Fibroblast of the aortic adventitia (primary cell): Measurements from ENCODE around the gene HLA-B. TPM values are rescaled to one million over a fixed set of nuclear protein-coding genes. Genes with fewer than 3 reads are reported as not detected.

Source experiments
- DNase-seq: peaks from one replicate; pipeline ENCODE4 v3.0.0-alpha.2; 2010; ENCODE audit warnings: low read depth
- H3K4me3 ChIP-seq: 2 replicates; pipeline ENCODE4 v1.5.1; 2011; ENCODE audit warnings: low read depth, mild to moderate bottlenecking, control low read depth, low read length, moderate library complexity
- CTCF ChIP-seq: IDR thresholded peaks from 2 replicates; pipeline ENCODE4 v1.5.1; 2011; ENCODE audit warnings: mild to moderate bottlenecking, low read length, control low read depth, inconsistent platforms; ENCODE audit not compliant: insufficient read depth
- small RNA-seq: library from RNA; depleted of rRNA; stranded (forward); fragments of <200 nt; gene quantifications from one replicate; pipeline ENCODE3, GENCODE V24; 2012
- total RNA-seq: library from RNA; depleted of rRNA; stranded (reverse); fragments of >200 nt; gene quantifications from 2 replicates; pipeline ENCODE4 v1.2.3, GENCODE V29; 2012; ENCODE audit warnings: low replicate concordance

HLA-B gene
- total RNA-seq, 1 donor, result 84.2 TPM

GRCh38 chr6:31305703-31306219, 51.2 kb downstream of the HLA-B start:
- DNase-seq, result no peak
- H3K4me3 ChIP-seq, result no peak overlapping the region
- TF ChIP-seq CTCF, result no peak

- no peak overlapping the region for H3K4me3 ChIP-seq
- no peak for DNase-seq
- TF ChIP-seq CTCF, result no peak
These were observed 52.3 kb downstream of the HLA-B start for GRCh38 chr6:31304683-31305082.

Small RNA genes lying within 50 kb of the gene (small RNA-seq; reads per million reads assigned to genes)
- gene HLA-S, result not detected
- not detected for gene MIR6891
- not detected for gene RF00019
- not detected for gene RNU6-283P

Other genes with a start within 250 kb of the HLA-B start
- not detected in 2 replicates for gene C6orf15, start 244.6 kb downstream of the HLA-B start, total RNA-seq
- 1.2 and 7.0 TPM in 2 replicates for gene PSORS1C1, start 242.4 kb downstream of the HLA-B start, total RNA-seq
- gene CDSN, start 236.7 kb downstream of the HLA-B start, total RNA-seq, result not detected in 2 replicates
- gene PSORS1C2, start 218.1 kb downstream of the HLA-B start, total RNA-seq, result not detected in 2 replicates
- 21.1 and 42.0 TPM in 2 replicates for gene CCHCR1, start 199.4 kb downstream of the HLA-B start, total RNA-seq
- gene TCF19, start 198.6 kb downstream of the HLA-B start, total RNA-seq, result 4.2 and 46.3 TPM in 2 replicates
- not detected in 2 replicates for gene POU5F1, start 186.5 kb downstream of the HLA-B start, total RNA-seq
- 26.3 and 159 TPM in 2 replicates for gene HLA-C, start 85.1 kb downstream of the HLA-B start, total RNA-seq
- 12.7 and 13.3 TPM in 2 replicates for gene MICA, start 46.4 kb upstream of the HLA-B start, total RNA-seq
- gene MICB, start 141.0 kb upstream of the HLA-B start, total RNA-seq, result 3.4 and 16.6 TPM in 2 replicates
- gene MCCD1, start 171.8 kb upstream of the HLA-B start, total RNA-seq, result not detected in 2 replicates
- gene DDX39B, start 184.8 kb upstream of the HLA-B start, total RNA-seq, result 197 and 290 TPM in 2 replicates
- gene ATP6V1G2, start 189.4 kb upstream of the HLA-B start, total RNA-seq, result 3.8 and 6.7 TPM in 2 replicates
- 20.0 and 48.7 TPM in 2 replicates for gene NFKBIL1, start 190.4 kb upstream of the HLA-B start, total RNA-seq
- gene LTA, start 215.1 kb upstream of the HLA-B start, total RNA-seq, result not detected in 2 replicates
- gene TNF, start 218.4 kb upstream of the HLA-B start, total RNA-seq, result not detected in 2 replicates
- not detected in 2 replicates for gene LTB, start 225.2 kb upstream of the HLA-B start, total RNA-seq
- not detected in 2 replicates for gene LST1, start 229.1 kb upstream of the HLA-B start, total RNA-seq
- gene NCR3, start 235.8 kb upstream of the HLA-B start, total RNA-seq, result not detected in 2 replicates